ENCODE measurements around the gene STUM.
"Not testable (repeated sequence)": the region's sequence is repeated elsewhere in the genome, so short reads cannot be mapped to it uniquely, and the experiment has no call there.

The STUM gene

GRCh38 chr1:226548256-226549093 lies at the start of gene STUM:
Gene STUM (plus strand): TSS chr1:226548764. CDS start chr1:226548905, 141 bp downstream.
- in situ Hi-C loops (cut with HindIII; ENCODE audit: low pct_ligation_motif_present, low pct_unique_long_range_greater_than_20kb, low sequenced_read_pairs): no loop called here
- DNase-seq: peak; percentile 35

DNA sequence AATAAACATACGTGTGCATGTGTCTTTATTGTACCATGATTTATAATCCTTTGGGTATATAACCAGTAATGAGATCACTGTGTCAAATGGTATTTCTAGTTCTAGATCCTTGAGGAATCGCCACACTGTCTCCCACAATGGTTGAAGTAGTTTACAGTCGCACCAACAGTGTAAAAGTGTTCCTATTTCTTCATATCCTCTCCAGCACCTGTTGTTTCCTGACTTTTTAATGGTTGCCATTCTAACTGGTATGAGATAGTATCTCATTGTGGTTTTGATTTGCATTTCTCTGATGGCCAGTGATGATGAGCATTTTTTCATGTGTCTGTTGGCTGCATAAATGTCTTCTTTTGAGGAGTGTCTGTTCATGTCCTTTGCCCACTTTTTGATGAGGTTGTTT lies 48.9 kb upstream of the STUM start:
- in situ Hi-C loops (cut with HindIII; ENCODE audit: low pct_ligation_motif_present, low pct_unique_long_range_greater_than_20kb, low sequenced_read_pairs); DNase-seq: not testable (repeated sequence)

DNA sequence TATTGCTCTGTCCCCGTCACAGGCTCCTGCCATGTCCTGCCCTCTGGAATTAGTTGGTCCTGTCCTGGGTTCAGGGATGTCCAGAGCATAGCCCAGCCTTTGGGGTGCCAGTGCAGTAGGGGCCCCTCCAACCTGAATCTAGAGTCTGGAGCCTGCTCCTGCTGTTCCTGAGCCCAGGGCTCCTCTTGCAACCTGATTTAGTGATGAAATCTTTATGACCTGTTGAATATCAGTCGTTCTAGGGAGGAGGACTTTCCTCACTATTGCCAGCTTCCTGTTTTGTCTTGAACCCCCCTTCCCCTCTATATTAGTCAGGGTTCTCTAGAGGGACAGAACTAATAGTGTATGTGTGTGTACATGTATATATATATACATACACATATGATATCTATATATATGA lies 42.5 kb upstream of the STUM start:
- in situ Hi-C loops (cut with HindIII; ENCODE audit: low pct_ligation_motif_present, low pct_unique_long_range_greater_than_20kb, low sequenced_read_pairs): no loop called here
- no peak for DNase-seq

DNA sequence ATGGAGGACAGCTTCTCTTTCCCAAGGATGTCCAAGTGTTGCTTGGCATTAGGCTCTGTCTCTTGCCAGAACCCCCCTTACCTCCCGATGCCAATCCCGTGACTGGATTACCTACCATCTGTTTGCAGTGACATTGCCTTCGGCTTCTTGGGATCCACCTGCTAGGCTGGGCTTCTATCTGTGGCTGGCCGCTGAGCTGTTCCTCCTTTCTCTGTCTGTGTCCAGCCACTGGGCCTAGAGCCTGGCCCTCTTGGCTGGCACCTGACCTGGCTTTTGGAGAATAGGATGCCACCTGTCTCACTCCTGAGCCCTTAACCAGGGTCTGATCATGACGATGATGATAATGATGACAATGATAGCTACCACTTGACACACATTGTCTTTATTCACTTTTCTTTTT lies 41.6 kb upstream of the STUM start:
- no peak for DNase-seq
- in situ Hi-C loops (cut with HindIII; ENCODE audit: low pct_ligation_motif_present, low pct_unique_long_range_greater_than_20kb, low sequenced_read_pairs): no loop called here

- DNase-seq: no peak
Measured at GRCh38 chr1:226510453-226510852, 38.1 kb upstream of the STUM start.

GRCh38 chr1:226511296-226511695 lies 37.3 kb upstream of the STUM start:
- DNase-seq: no peak
- in situ Hi-C loops (cut with HindIII; ENCODE audit: low pct_ligation_motif_present, low pct_unique_long_range_greater_than_20kb, low sequenced_read_pairs): no loop called here

More at GRCh38 chr1:226510453-226510852, 38.1 kb upstream of the STUM start:
- in situ Hi-C loops (cut with HindIII; ENCODE audit: low pct_ligation_motif_present, low pct_unique_long_range_greater_than_20kb, low sequenced_read_pairs): no loop called here

- DNase-seq: no peak
- in situ Hi-C loops (cut with HindIII; ENCODE audit: low pct_ligation_motif_present, low pct_unique_long_range_greater_than_20kb, low sequenced_read_pairs): no loop called here
Measured at GRCh38 chr1:226512076-226512728, 36.4 kb upstream of the STUM start.

DNA sequence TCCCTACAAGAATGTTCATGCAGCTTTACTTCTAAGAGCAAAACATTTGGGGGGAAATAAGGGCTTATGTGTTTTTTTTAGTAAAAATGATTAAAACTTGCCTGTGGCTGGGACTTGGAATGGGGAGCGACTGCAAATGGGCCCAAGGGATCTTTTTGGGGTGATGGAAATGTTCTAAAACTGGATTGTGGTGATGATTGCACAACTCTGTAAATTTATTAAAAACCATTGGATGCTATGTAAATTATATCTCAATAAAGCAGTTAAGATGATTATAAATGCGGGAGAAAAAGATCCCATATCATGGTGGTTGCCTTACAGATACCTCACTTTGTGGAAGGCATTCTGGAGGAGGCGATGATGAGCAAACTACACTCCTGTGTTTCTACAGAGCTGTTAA lies 30.2 kb upstream of the STUM start:
- in situ Hi-C loops (cut with HindIII; ENCODE audit: low pct_ligation_motif_present, low pct_unique_long_range_greater_than_20kb, low sequenced_read_pairs): no loop called here

GRCh38 chr1:226519135-226519534 lies 29.4 kb upstream of the STUM start:
- in situ Hi-C loops (cut with HindIII; ENCODE audit: low pct_ligation_motif_present, low pct_unique_long_range_greater_than_20kb, low sequenced_read_pairs): no loop called here
- no peak for DNase-seq

More for the DNA sequence above, 30.2 kb upstream of the STUM start:
- DNase-seq: no peak

GRCh38 chr1:226519716-226520598 lies 28.6 kb upstream of the STUM start:
- in situ Hi-C loops (cut with HindIII; ENCODE audit: low pct_ligation_motif_present, low pct_unique_long_range_greater_than_20kb, low sequenced_read_pairs): no loop called here
- DNase-seq: no peak

GRCh38 chr1:226520640-226521355 lies 27.8 kb upstream of the STUM start:
- DNase-seq: no peak
- in situ Hi-C loops (cut with HindIII; ENCODE audit: low pct_ligation_motif_present, low pct_unique_long_range_greater_than_20kb, low sequenced_read_pairs): no loop called here

DNA sequence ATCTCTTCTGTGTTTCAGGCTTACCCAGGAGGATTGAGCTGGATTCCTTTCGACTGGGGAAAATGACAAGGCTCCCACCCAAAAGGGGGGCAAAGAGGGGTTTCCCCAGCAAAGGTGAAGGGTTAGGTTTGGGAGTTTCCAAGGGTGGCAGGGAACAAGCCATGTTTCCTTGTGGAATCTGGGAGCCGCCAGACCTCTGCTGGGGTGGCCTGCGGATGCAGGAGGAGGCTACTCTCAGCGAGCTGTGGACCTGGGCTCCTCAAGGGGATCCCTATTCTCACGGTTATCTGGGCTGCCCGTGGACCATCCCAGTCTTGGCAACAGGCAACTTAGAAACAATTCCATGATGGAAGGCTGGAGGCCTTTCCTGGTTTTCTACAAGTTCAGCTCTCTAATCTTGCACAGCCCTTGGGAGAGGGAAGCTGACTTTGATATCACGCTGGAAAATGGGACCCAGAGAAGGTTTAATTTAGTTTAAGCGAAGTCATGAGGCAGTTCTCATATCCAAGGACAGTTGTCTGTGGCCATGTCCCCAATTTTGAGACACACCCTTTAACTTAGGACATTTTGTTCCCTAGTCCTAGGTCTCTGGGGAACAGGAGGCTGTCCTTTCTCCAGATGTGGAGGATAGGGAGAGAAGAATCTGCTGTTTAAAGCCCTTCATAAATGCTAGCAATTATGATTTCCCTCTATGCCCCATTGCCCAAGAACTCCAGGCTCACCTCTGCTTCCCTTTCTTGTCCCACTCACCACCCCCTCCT lies 24.7 kb upstream of the STUM start:
- DNase-seq: no peak
- in situ Hi-C loops (cut with HindIII; ENCODE audit: low pct_ligation_motif_present, low pct_unique_long_range_greater_than_20kb, low sequenced_read_pairs): no loop called here

DNA sequence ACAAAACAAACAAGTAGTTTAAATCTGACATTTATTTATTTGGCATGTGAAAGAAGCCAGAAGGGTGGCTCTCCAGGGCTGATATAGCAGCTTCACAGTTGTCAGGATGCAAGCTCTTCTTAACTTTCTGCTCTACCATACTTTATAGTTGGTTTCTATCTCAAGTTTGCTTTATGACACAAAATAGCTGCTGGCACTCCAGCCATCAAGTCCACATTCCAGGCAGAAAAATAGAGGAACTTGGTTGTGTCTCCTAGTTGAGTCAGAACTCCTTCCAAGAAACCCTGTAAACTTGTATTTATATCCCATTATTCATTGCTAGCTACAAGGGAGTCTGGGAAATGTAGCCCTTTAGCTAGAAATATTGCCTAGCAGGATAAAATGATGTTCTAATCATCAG lies 24.0 kb upstream of the STUM start:
- DNase-seq: no peak
- in situ Hi-C loops (cut with HindIII; ENCODE audit: low pct_ligation_motif_present, low pct_unique_long_range_greater_than_20kb, low sequenced_read_pairs): no loop called here

GRCh38 chr1:226525750-226526149 lies 22.8 kb upstream of the STUM start:
- in situ Hi-C loops (cut with HindIII; ENCODE audit: low pct_ligation_motif_present, low pct_unique_long_range_greater_than_20kb, low sequenced_read_pairs): no loop called here
- no peak for DNase-seq

- DNase-seq: no peak
- in situ Hi-C loops (cut with HindIII; ENCODE audit: low pct_ligation_motif_present, low pct_unique_long_range_greater_than_20kb, low sequenced_read_pairs): no loop called here
Measured at GRCh38 chr1:226526801-226527595, 21.6 kb upstream of the STUM start.

GRCh38 chr1:226529891-226530290 lies 18.7 kb upstream of the STUM start:
- no peak for DNase-seq
- in situ Hi-C loops (cut with HindIII; ENCODE audit: low pct_ligation_motif_present, low pct_unique_long_range_greater_than_20kb, low sequenced_read_pairs): no loop called here

DNA sequence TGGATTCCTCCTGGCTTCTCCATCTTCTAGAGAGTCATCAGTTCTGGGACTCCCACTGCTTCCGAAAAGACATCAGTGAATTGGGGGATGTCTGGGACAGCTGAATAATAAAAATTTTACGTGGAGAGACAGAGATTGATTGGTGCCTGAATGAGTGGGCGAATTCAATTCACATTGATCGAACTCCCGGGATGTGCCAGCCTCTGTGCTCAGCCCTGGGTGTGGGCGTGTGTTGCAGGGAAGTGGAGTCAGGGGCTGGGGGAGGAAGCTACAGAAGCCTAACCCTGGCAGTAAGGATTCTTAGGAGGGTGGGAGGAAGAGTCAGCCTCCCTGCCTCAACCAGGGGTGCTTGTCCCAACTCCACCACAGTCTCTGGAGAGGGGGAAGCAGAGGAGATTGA lies 18.0 kb upstream of the STUM start:
- no peak for DNase-seq
- in situ Hi-C loops (cut with HindIII; ENCODE audit: low pct_ligation_motif_present, low pct_unique_long_range_greater_than_20kb, low sequenced_read_pairs): no loop called here
